GM18526 (cell line): Measurements from ENCODE around the gene ADGRF5.

Source experiments
- POLR2A ChIP-seq: IDR thresholded peaks from 3 replicates; pipeline ENCODE4 v1.6.1; 2011; ENCODE audit not compliant: insufficient read length; ENCODE audit errors: extremely low read depth

The ADGRF5 gene

DNA sequence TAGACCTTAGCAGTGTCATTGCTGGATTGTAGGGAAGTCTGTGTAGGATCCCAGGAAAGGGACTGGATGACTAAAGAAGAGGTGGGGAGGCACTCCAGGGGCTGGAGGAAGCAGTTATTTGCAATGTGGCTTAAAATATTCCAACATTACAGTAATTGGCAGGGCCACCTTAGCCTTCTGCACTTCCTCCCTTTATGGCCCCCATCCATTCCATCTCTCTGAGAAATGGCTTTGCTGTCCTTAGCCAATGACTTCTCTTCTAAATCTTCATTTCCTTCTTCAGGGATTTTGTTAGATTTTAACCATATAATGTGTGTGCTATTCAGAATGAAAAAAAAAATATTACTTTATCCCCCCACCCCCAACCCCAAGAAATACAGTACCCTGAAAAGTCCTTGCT, 6.4 kb downstream of the ADGRF5 start:
- no peak for TF ChIP-seq POLR2A

DNA sequence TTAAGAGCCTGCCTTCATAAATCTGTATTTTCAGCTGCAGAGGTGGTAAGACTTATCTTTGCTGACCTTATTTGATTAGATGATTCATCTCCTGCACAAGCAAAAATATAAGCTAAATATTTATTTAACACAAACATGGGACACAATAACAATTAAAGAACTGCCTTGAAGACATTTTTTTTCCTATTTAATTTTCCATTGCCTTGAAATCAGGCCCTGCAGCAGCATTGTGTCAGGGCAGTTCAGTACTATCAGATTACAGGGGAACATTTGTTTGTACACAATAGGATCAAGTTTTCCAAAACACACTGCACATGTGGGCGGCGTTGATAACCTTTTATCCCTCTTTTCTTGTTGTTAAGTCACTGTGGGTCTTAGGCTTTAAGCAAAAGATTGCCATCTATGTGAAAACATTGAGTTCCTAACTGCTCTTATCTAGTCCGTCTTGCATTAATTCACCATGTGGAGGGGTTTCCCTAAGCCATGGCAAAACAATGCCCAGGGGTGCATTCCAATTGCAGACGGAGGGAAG, 7.4 kb downstream of the ADGRF5 start:
- no peak for TF ChIP-seq POLR2A

DNA sequence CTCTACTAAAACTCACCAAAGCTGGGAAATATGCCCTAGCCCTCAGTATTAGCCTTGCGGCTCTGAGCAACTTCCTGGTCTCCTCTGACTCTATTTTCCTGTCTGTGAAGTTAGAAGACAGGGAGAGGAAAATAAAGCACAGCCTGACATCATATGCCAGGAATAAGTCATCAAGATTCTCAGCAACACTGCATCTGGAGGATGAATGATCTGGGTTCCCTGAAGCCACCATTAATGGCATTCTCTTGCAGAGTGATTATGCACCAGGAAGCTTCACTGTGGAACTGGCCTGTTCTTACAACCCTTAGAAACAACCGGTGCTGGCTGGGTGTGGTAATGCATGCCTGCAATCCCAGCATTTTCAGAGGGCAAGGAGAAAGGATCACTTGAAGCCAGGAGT, 12.4 kb downstream of the ADGRF5 start:
- TF ChIP-seq POLR2A = no peak

DNA sequence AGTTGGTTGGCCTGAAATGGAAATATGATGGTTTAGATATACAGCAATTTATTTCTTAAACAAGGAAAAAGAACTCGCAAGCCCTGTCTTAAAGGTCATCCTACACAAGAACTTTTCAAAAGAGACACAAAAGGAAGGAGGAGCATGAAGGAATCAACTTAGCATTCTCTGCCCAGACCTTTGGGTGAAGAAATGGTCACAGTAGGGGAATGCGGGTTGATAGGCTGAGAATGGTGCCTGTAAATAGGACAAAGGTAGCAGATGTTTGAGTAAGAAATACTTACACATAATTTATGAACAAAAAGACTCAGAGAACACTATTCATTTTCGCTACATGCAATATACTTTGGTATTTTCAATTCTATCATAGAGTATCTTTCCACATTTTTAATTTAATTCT, 15.0 kb downstream of the ADGRF5 start:
- TF ChIP-seq POLR2A = no peak

DNA sequence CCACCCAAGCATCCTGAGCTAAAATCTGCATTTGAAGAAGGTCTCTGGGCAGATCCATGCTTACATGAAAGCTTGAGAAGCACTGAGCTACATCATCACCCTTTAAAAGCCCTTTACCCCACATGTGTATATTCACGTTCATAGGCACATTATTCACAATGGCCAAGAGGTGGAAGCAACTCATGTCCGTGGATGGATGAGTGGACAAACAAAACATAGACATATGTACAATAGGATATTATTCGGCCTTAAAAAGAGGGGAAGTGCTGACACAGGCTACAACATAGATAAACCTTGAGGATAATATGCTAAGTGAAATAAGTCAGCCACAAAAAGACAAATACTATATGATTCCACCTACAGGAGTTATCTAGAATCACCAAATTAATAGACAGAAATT, 17.6 kb downstream of the ADGRF5 start:
- TF ChIP-seq POLR2A = no peak

DNA sequence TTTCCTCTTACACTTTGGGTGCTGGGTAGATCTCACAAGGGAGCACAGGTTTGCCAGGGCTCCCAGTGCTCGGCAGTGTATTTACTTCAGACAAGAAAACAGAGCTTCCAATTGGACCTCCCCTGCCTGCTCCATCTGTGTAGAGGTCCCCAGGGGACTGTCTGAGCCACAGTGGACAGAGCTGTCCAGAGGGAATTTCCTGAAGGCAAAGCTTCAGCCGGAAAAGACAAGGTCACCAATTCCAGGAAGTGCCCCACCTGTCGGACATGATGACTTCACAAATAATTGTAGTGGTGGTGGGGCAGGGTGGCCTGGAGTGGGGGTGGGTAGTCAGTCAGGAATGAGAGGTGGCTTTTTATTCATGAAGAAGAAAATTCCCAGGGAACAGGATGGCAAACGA, 18.6 kb downstream of the ADGRF5 start:
- no peak for TF ChIP-seq POLR2A

DNA sequence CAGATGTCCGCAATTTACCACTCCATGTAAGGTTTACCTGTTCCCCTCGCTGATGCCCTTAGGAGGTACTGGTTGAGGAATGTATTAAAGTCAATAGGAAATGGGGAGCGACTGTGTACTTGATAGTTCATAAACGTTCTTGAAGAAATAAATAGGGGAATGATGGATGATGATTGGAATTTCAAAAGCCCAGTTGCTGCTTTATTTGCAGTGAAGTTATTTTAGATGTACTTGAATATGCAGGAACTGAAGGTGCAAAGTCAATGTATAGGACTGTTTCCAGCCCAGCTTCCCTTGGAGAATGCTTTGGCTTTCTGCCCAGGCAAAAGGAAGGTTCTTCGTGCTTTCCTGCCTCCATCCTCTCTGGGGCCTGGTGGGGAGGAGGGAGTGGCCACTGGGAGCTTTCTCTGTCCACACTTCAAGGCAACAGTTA, 19.8 kb downstream of the ADGRF5 start:
- TF ChIP-seq POLR2A = no peak

DNA sequence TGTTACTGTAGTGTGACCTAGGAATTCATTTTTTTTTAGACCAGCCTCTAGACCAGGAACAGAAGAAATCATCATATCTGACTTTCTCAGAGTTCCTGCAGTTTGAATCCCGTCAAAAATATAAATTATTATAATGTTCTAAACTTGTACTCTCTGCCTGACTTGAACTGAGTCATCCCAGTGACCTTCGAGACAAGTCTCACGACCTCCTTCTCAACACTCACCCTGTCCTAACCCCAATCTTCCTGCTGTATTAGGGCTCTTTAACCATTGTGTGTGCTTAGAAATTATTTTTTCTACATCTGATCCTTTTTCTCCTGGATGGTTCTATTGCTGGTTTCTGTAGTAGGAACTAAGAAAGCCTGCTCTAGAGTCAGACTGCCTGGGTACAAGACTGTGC, 21.5 kb downstream of the ADGRF5 start:
- no peak for TF ChIP-seq POLR2A

DNA sequence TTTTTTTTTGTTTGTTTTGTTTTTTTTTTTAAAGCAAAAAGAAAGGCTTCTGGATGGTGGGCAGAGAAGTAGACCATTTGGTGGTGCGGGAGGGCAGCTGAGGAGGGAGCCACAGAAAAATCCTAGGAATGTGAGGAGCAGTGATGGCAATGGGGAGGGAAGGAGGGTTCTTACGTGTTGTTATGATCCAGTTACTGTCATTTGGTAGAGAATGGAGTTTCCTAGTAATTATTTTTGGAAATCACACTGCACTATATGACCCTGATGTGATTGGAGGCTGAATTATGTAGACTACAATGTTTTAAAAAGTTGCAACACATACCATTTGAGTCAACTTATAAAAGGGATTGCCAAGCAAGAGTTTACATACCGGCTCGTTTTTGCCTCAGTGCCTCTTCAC, 22.1 kb downstream of the ADGRF5 start:
- TF ChIP-seq POLR2A = no peak

DNA sequence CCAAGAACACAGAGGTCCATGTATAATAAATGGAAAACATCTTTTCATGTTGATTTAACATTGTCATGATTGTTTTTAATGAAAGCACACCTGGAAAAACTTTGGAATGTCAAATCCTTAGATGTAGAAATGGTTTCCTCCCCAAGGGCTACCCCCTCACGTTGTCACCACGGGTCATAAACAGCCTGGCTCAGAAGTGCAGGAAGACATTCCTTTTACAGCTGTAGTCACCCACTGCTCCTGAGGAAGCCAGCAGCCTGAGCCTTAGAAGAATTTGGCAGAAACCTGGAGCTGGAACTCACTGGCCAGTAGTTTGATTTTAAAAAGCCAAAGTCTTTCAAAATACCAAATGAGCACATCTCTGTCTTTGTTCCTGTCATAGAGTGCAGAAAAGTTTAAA, 23.7 kb downstream of the ADGRF5 start:
- no peak for TF ChIP-seq POLR2A

DNA sequence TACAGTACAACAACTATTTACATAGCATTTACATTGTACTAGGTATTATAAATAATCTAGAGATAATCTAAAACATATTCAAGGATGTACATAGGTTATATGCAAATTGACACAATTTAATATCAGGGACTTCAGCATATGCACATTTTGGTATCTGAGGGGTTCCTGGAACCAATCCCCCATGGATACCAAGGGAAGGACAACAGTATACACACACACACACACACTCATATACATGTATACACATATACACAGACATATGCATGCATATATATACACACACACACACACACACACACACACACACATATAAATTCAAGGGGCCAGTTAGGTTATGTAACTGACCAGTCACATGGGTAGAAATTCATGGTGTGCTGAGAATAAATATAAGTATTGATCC, 24.9 kb downstream of the ADGRF5 start:
- no peak for TF ChIP-seq POLR2A

DNA sequence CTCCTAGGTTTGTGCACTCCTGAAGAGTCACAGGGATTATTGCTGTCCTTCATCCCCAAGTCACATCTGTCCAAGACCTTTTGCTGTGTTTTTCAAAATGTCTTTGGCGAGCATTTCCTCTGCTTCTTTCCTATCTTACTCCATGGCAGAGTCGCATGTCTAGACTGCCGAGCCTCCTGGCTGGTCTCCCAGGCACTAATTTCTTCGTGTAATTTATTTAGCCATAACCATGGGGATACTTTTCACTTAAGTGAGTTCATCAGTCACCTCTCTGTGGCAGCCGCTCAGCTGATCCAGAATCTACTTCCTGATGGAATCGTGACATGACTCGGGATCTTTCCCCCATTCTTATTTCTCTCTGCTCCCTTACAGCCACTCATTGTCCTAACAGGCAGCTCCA, 25.8 kb downstream of the ADGRF5 start:
- TF ChIP-seq POLR2A = no peak

DNA sequence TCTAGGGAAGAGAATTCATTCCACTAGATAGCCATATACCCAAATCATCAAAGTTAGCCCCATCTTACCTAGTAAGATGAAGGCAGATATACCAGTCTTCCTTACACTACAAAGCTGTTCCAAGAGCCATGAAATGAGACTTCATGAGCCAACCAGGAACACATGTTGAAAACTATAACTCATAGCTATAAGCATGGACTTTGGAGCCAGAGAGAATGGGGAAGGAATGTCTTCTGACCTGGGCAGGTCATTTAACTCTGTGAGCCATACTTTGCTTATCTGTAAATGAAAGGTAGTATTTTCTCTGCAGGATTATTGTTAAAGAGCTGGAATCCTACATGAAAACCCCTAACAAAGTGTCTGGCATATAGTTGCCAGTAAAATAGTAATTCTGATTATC, 27.3 kb downstream of the ADGRF5 start:
- no peak for TF ChIP-seq POLR2A

DNA sequence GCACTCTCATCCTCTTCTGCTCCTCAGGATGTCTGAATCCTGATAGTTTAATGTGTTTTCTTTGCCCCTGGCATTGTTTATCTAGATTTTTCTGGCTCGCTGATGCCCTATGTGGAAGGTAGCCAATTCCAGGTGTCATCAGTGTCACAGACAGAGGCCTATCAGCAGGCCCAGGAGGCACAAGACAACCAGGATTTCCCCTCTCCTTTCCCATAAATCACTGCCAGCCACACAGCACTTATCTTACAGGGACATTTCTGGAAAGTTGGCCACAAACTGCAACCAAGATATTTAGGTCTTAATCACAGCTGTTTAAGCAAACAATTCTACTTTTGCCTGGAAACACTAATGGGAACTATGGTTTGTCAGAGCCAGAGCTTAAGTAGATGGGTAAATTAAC, 28.1 kb downstream of the ADGRF5 start:
- no peak for TF ChIP-seq POLR2A

DNA sequence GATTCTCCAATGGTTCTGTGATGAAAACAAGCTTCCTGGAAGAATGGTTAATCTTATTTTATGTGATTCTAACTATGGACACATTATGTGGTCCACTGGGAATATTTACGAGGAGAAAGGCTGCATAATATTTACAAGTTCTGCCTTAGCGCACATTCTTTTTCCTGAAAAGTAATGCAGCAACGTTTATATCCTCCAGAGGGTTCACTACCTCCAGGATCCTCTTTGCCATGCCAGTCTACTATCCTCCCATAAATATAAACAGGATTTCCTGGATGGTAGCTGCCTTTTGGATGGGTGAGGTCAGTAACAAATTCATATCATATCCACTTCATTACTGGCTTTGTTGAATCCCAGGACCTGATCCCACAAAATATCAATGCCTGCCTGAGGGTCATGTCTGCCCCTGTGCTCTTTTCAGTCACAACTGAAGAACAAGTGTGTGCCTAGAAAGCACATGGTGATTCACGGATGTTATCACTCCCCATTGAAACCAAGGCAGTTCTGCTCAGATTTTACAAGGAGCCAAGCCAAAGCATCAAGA, 30.4 kb downstream of the ADGRF5 start:
- TF ChIP-seq POLR2A = no peak

DNA sequence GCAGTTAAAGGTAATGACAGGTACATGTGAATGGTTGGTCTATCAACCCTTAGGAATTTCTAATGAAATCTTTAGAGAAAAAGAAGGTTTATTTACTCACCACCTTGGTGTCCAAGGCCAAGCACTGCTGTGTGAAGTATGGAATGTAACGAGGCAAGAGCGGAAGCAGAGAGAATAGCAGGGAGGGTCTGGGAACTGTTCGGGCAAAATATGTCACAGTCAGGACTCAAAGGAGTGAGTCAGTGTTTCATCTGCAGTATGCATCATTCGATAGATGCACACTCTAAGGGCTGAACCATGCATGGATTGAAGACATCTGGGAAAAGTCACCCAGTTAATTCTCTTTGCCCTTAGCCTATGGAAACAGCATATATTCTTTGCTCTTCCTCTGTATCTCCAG, 33.2 kb downstream of the ADGRF5 start:
- TF ChIP-seq POLR2A = no peak

DNA sequence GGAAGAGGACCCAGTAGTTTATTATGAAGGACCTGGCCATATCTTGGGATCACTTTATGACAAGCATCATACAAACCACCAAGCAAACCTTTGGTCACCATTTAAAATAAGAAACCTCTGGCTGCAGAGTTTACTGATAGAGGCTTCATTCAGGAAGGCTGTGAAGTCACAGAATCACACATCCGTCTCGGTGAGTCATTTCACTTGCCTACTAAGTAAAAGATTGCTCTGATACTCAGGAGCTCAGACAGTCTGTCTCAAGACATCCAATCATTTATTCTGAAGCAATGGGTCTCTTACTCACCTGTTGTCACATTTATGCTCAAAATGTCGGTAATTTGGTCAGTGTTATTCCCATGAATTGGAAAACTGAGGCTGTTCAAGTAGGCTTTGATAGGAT, 33.7 kb downstream of the ADGRF5 start:
- no peak for TF ChIP-seq POLR2A
